Endothelial cell of umbilical vein (primary cell): Measurements from ENCODE around the gene UBTD1. TPM values are rescaled to one million over a fixed set of nuclear protein-coding genes. Genes with fewer than 3 reads are reported as not detected.
A peak's percentile ranks its signal among the peaks of the same experiment; 100 is the strongest.

Experiments
- BruUV-seq: library from RNA; stranded (reverse); fragments of 400-500 nt; replicated peaks from 2 replicates; lab custom pipeline; 2021; lab: Mats Ljungman, UMichigan
- CTCF ChIA-PET: fragments of 300-600, 350-600 bp; sonication (Branson Sonifier 250); formaldehyde crosslinking; loops from one replicate; lab custom pipeline; 2021; ENCODE audit warnings: antibody characterized with exemption, inconsistent platforms; lab: Charles Lee
- POLR2A ChIA-PET: fragments of 300-600, 350-600 bp; sonication (Branson Sonifier 250); formaldehyde crosslinking; loops from one replicate; lab custom pipeline; 2021; ENCODE audit warnings: antibody characterized with exemption, inconsistent platforms; lab: Charles Lee
- DNase-seq: peaks from one replicate; pipeline ENCODE4 v3.0.0-alpha.2; 2011; ENCODE audit warnings: low read depth, low spot score
- FAIRE-seq: peaks from 2 replicates; lab custom pipeline; 2011; peaks lifted over from hg19 to GRCh38; lab: Jason Lieb, UNC
- H2AFZ ChIP-seq: 2 replicates; pipeline ENCODE4 v1.6.0; 2012; ENCODE audit warnings: low read depth, low read length, control low read depth, inconsistent platforms
- H3K27ac ChIP-seq: 2 replicates; pipeline ENCODE4 v1.5.1; 2011; ENCODE audit warnings: low read depth, mild to moderate bottlenecking, control low read depth, low read length, moderate library complexity; ENCODE audit not compliant: insufficient read depth
- H3K27me3 ChIP-seq, 2 experiments: 2 replicates each; pipeline versions ENCODE4 v1.6.0 to v1.6.1; 2011; ENCODE audit warnings: low read length in 2 of 2, mixed read lengths in 1 of 2; ENCODE audit not compliant: control insufficient read depth in 2 of 2, insufficient read depth in 2 of 2
- H3K36me3 ChIP-seq, 2 experiments: 2 replicates in 1 of 2; 3 replicates in 1 of 2; pipeline ENCODE4 v1.5.1; 2011; ENCODE audit warnings: low read length in 2 of 2, mild to moderate bottlenecking in 1 of 2, moderate library complexity in 1 of 2; ENCODE audit not compliant: control insufficient read depth in 2 of 2, insufficient read depth in 2 of 2; ENCODE audit errors: extremely low read depth in 1 of 2
- H3K4me1 ChIP-seq: 3 replicates; pipeline ENCODE4 v1.5.1; 2011; ENCODE audit warnings: mild to moderate bottlenecking, low read length; ENCODE audit not compliant: control insufficient read depth, insufficient read depth; ENCODE audit errors: extremely low read depth
- H3K4me2 ChIP-seq: 2 replicates; pipeline ENCODE4 v1.6.1; 2011; ENCODE audit warnings: low read length, control low read depth, mixed read lengths; ENCODE audit not compliant: insufficient read depth
- H3K4me3 ChIP-seq, 3 experiments: fragments of 200-600 bp in 1 of 3; sonication (generic), shearing (Covaris generic) in 1 of 3; replicated peaks in 1 of 3; 2 replicates each; pipeline ENCODE4 v1.5.1; 2011 to 2016; ENCODE audit warnings: control low read depth in 3 of 3, low read length in 3 of 3, mild to moderate bottlenecking in 2 of 3, inconsistent platforms in 1 of 3, low read depth in 1 of 3, moderate library complexity in 1 of 3; ENCODE audit not compliant: insufficient read depth in 1 of 3
- H3K79me2 ChIP-seq: 2 replicates; pipeline ENCODE4 v1.6.0; 2012; ENCODE audit warnings: low read length, inconsistent platforms; ENCODE audit not compliant: control insufficient read depth, insufficient read depth
- H3K9ac ChIP-seq: replicated peaks from 2 replicates; pipeline ENCODE3; 2011; ENCODE audit warnings: low read length, control low read depth; ENCODE audit not compliant: insufficient read depth; ENCODE audit errors: extremely low read depth
- H3K9me1 ChIP-seq: replicated peaks from 3 replicates; pipeline ENCODE4 v1.6.0; 2011; ENCODE audit warnings: mild to moderate bottlenecking, low read length; ENCODE audit not compliant: control insufficient read depth, insufficient read depth; ENCODE audit errors: extremely low read depth
- H3K9me3 ChIP-seq: replicated peaks from 2 replicates; pipeline ENCODE4 v1.5.1; 2012; ENCODE audit warnings: low read length, inconsistent platforms; ENCODE audit not compliant: control insufficient read depth, insufficient read depth
- H4K20me1 ChIP-seq: replicated peaks from 2 replicates; pipeline ENCODE3; 2011; ENCODE audit warnings: mild to moderate bottlenecking, low read length; ENCODE audit not compliant: control insufficient read depth, insufficient read depth; ENCODE audit errors: extremely low read depth
- CTCF ChIP-seq, 2 donors: IDR thresholded peaks; 1 replicate in 1 of 2; 2 replicates in 1 of 2; pipeline ENCODE4 v1.5.1; 2011; ENCODE audit warnings: low read length in 2 of 2, mild to moderate bottlenecking in 2 of 2, moderate library complexity in 2 of 2, control low read depth in 1 of 2, inconsistent platforms in 1 of 2, low read depth in 1 of 2; ENCODE audit not compliant: insufficient read depth in 1 of 2; ENCODE audit errors: extremely low read depth in 1 of 2
- EZH2 ChIP-seq: IDR thresholded peaks from 2 replicates; pipeline ENCODE4 v1.6.1; 2012; ENCODE audit warnings: borderline replicate concordance, low read depth, mild to moderate bottlenecking, moderate library complexity, low read length, inconsistent platforms; ENCODE audit not compliant: severe bottlenecking
- FOS ChIP-seq: IDR thresholded peaks from 2 replicates; pipeline ENCODE4 v1.6.1; 2011; ENCODE audit warnings: mild to moderate bottlenecking, low read length, moderate library complexity, borderline replicate concordance; ENCODE audit not compliant: insufficient read depth
- GATA2 ChIP-seq: IDR thresholded peaks from 2 replicates; pipeline ENCODE4 v1.7.0; 2011; ENCODE audit warnings: low read depth, mild to moderate bottlenecking, moderate library complexity, mixed read lengths, low read length; ENCODE audit not compliant: insufficient read length, insufficient read depth
- JUN ChIP-seq: IDR thresholded peaks from 2 replicates; pipeline ENCODE4 v1.6.1; 2011; ENCODE audit warnings: borderline replicate concordance, low read depth; ENCODE audit not compliant: insufficient read length, insufficient read depth
- MAX ChIP-seq: IDR thresholded peaks from 2 replicates; pipeline ENCODE4 v1.6.1; 2011; ENCODE audit not compliant: insufficient read depth, insufficient read length
- MYC ChIP-seq: IDR thresholded peaks from one replicate; pipeline ENCODE4 v1.6.1; 2011; ENCODE audit warnings: mild to moderate bottlenecking, low read depth, low read length
- POLR2A ChIP-seq: IDR thresholded peaks from 2 replicates; pipeline ENCODE4 v1.6.1; 2012; ENCODE audit warnings: low read depth, mild to moderate bottlenecking, control low read depth, low read length
- POLR2AphosphoS5 ChIP-seq: IDR thresholded peaks from 2 replicates; pipeline ENCODE4 v1.6.1; 2012; ENCODE audit warnings: low read depth, mild to moderate bottlenecking, control low read depth, low read length, moderate library complexity; ENCODE audit not compliant: insufficient read depth
- dilution Hi-C: fragments of 300-500 bp; cut with MboI; formaldehyde crosslinking; loops from one replicate; pipeline ENCODE4 v1.15.0; 2019; ENCODE audit warnings: low sequenced_read_pairs; ENCODE audit not compliant: extremely low pct_ligation_motif_present
- intact Hi-C: fragments of 100-400 bp; cut with micrococcal nuclease; formaldehyde crosslinking; loops from one replicate; pipeline ENCODE4 v1.10.0; 2022
- polyA plus RNA-seq, 4 experiments: library from polyadenylated mRNA; depleted of rRNA in 3 of 4; stranded (reverse) in 3 of 4; unstranded in 1 of 4; fragments of >200 nt; gene quantifications; 2 replicates each; pipeline versions ENCODE4 v1.2.1 to v1.2.3, GENCODE V29; 2011 to 2012; ENCODE audit warnings: missing spikeins in 1 of 4
- total RNA-seq: library from RNA; stranded (reverse); gene quantifications from 2 replicates; pipeline ENCODE4 v1.2.3, GENCODE V29; 2021

Gene UBTD1
- total and polyA plus RNA-seq, 2 donors (not counting 3 experiments of a cell fraction or from before 2014, with no cell fraction given), result 42.6 to 63.7 TPM

GRCh38 chr10:97546456-97547270 lies 47.9 kb downstream of the UBTD1 start:
- POLR2A ChIA-PET, result no interaction called here
- H3K79me2 ChIP-seq, result no peaks in the 10 kb centered on the region
- no peak overlapping the region for H3K4me3 ChIP-seq
- no peak overlapping the region for H3K27ac ChIP-seq
- peaks cover 0 to 2% of the 10 kb centered on the region in 2 experiments for H3K36me3 ChIP-seq
- no peak overlapping the region for H2AFZ ChIP-seq
- H3K9me1 ChIP-seq, result no peaks in the 10 kb centered on the region
- no peaks in the 10 kb centered on the region for H4K20me1 ChIP-seq
- DNase-seq (peak; percentile 32), FAIRE-seq (peak; percentile 26)
- TF ChIP-seq CTCF (IDR thresholded peaks at IDR 0.05; ENCODE audit: extremely low read depth in 1 of 2, insufficient read depth in 1 of 2, low read depth in 1 of 2, low read length in 2 of 2) (no peak), MYC (no peak), MAX (no peak), GATA2 (no peak), FOS (no peak), EZH2 (no peak), POLR2AphosphoS5 (no peak), POLR2A (no peak), JUN (no peak)
- intact Hi-C loops (no loop called here), dilution Hi-C loops (no loop called here)
- no peak overlapping the region for H3K4me2 ChIP-seq
- H3K9ac ChIP-seq, result no peak overlapping the region
- CTCF ChIA-PET, result interaction anchor here (1.1 to 2.3 kb wide), 4 partner anchors 12 to 80 kb away, joined by 3 to 18 read pairs (median 4); no protein-coding TSS in a partner anchor
- BruUV-seq, result no TSS peak
- peaks cover 35% of the 10 kb centered on the region for H3K4me1 ChIP-seq
- H3K9me3 ChIP-seq, result no peaks in the 10 kb centered on the region
- H3K27me3 ChIP-seq, result no peaks in the 10 kb centered on the region
